Activated naive CD8-positive, alpha-beta T cell treated with anti-CD3 and anti-CD28 coated beads, Interleukin-2, amount 10 ng/mL, durations not matched to agents 7 days and 5 days (primary cell): ENCODE results near the gene CXCL1. TPM values are rescaled to one million over a fixed set of nuclear protein-coding genes. Genes with fewer than 3 reads are reported as not detected.

Experiments
- ATAC-seq: fragments of 150-1000 bp; cut with Tn5 transposase; one replicate; pipeline ENCODE4 v1.10.0; 2021; ENCODE audit warnings: low read depth, moderate library complexity
- POLR2A ChIA-PET: fragments of 350-600 bp; sonication (Branson Sonifier 250); formaldehyde crosslinking; loops from one replicate; lab custom pipeline; 2021; ENCODE audit warnings: antibody characterized with exemption; lab: Charles Lee
- DNase-seq: peaks from one replicate; pipeline ENCODE4 v3.0.0; 2021
- H3K27ac Mint-ChIP-seq: one replicate; pipeline ENCODE4 v1.8.0; 2022; ENCODE audit warnings: mild to moderate bottlenecking, mixed read lengths
- H3K27me3 Mint-ChIP-seq: one replicate; pipeline ENCODE4 v1.8.0; 2022; ENCODE audit warnings: mild to moderate bottlenecking, moderate library complexity, mixed read lengths
- H3K36me3 Mint-ChIP-seq: one replicate; pipeline ENCODE4 v1.8.0; 2021; ENCODE audit warnings: mild to moderate bottlenecking, mixed read lengths
- H3K4me1 Mint-ChIP-seq: one replicate; pipeline ENCODE4 v1.8.0; 2021; ENCODE audit warnings: mixed read lengths
- H3K4me3 Mint-ChIP-seq: one replicate; pipeline ENCODE4 v1.8.0; 2022; ENCODE audit warnings: mild to moderate bottlenecking, moderate library complexity, mixed read lengths
- H3K9me3 Mint-ChIP-seq: one replicate; pipeline ENCODE4 v1.8.0; 2021; ENCODE audit warnings: mixed read lengths
- total RNA-seq, 2 experiments: library from RNA; stranded (reverse); gene quantifications; one replicate each; pipeline ENCODE4 v1.2.3, GENCODE V29; 2021

CXCL1 gene
- total RNA-seq, 2 experiments from 2014 or later, result not detected

- Mint-ChIP-seq H3K27me3 (peaks cover 16% of the 10 kb centered on the region), H3K9me3 (no peaks in the 10 kb centered on the region), H3K4me3 (no peak overlapping the region), H3K36me3 (no peaks in the 10 kb centered on the region), H3K4me1 (no peaks in the 10 kb centered on the region), H3K27ac (no peak overlapping the region)
- ATAC-seq (no peak), DNase-seq (no peak)
- POLR2A ChIA-PET, result no interaction called here
These were observed 3.3 kb downstream of the CXCL1 start for GRCh38 chr4:73872316-73873108.

GRCh38 chr4:73874386-73874785, 5.2 kb downstream of the CXCL1 start:
- peaks cover 6% of the 10 kb centered on the region for H3K27me3 Mint-ChIP-seq
- H3K4me3 Mint-ChIP-seq, result no peak overlapping the region
- no peaks in the 10 kb centered on the region for H3K36me3 Mint-ChIP-seq
- H3K9me3 Mint-ChIP-seq, result no peaks in the 10 kb centered on the region
- no peak for DNase-seq
- POLR2A ChIA-PET, result no interaction called here
- no peak overlapping the region for H3K27ac Mint-ChIP-seq
- ATAC-seq, result no peak
- H3K4me1 Mint-ChIP-seq, result no peaks in the 10 kb centered on the region

GRCh38 chr4:73875401-73875800, 6.2 kb downstream of the CXCL1 start:
- peaks cover under 1% of the 10 kb centered on the region for H3K9me3 Mint-ChIP-seq
- no peak for ATAC-seq
- POLR2A ChIA-PET, result no interaction called here

GRCh38 chr4:73883306-73883705, 14.1 kb downstream of the CXCL1 start:
- no peak overlapping the region for H3K4me3 Mint-ChIP-seq
- H3K4me1 Mint-ChIP-seq, result peaks cover 1% of the 10 kb centered on the region
- H3K27me3 Mint-ChIP-seq, result peaks cover 2% of the 10 kb centered on the region
- no peak overlapping the region for H3K27ac Mint-ChIP-seq
- POLR2A ChIA-PET, result no interaction called here
- DNase-seq (no peak), ATAC-seq (no peak)
- H3K9me3 Mint-ChIP-seq, result peaks cover 2% of the 10 kb centered on the region
- no peaks in the 10 kb centered on the region for H3K36me3 Mint-ChIP-seq

More at GRCh38 chr4:73875401-73875800, 6.2 kb downstream of the CXCL1 start:
- Mint-ChIP-seq H3K27me3 (peaks cover 2% of the 10 kb centered on the region), H3K4me3 (no peak overlapping the region), H3K27ac (no peak overlapping the region), H3K36me3 (no peaks in the 10 kb centered on the region), H3K4me1 (no peaks in the 10 kb centered on the region)
- no peak for DNase-seq

GRCh38 chr4:73885574-73886267, 16.5 kb downstream of the CXCL1 start:
- no peak overlapping the region for H3K27ac Mint-ChIP-seq
- H3K4me3 Mint-ChIP-seq, result no peak overlapping the region
- H3K9me3 Mint-ChIP-seq, result no peaks in the 10 kb centered on the region
- POLR2A ChIA-PET, result no interaction called here
- H3K36me3 Mint-ChIP-seq, result no peaks in the 10 kb centered on the region
- ATAC-seq (no peak), DNase-seq (no peak)
- no peaks in the 10 kb centered on the region for H3K27me3 Mint-ChIP-seq
- peaks cover 1% of the 10 kb centered on the region for H3K4me1 Mint-ChIP-seq

- no peaks in the 10 kb centered on the region for H3K9me3 Mint-ChIP-seq
- no peak overlapping the region for H3K4me3 Mint-ChIP-seq
- POLR2A ChIA-PET, result no interaction called here
- no peaks in the 10 kb centered on the region for H3K36me3 Mint-ChIP-seq
- H3K27me3 Mint-ChIP-seq, result no peaks in the 10 kb centered on the region
- H3K27ac Mint-ChIP-seq, result no peak overlapping the region
- no peaks in the 10 kb centered on the region for H3K4me1 Mint-ChIP-seq
- ATAC-seq (no peak), DNase-seq (no peak)
These were observed 22.1 kb downstream of the CXCL1 start for GRCh38 chr4:73891326-73891725.

GRCh38 chr4:73891739-73892405, 22.7 kb downstream of the CXCL1 start:
- Mint-ChIP-seq H3K27me3 (no peaks in the 10 kb centered on the region), H3K36me3 (no peaks in the 10 kb centered on the region), H3K27ac (no peak overlapping the region), H3K4me1 (no peaks in the 10 kb centered on the region), H3K4me3 (no peak overlapping the region), H3K9me3 (no peaks in the 10 kb centered on the region)
- no peak for DNase-seq
- POLR2A ChIA-PET, result no interaction called here
- no peak for ATAC-seq

GRCh38 chr4:73892966-73893365, 23.8 kb downstream of the CXCL1 start:
- DNase-seq (no peak), ATAC-seq (no peak)
- no peaks in the 10 kb centered on the region for H3K4me1 Mint-ChIP-seq
- H3K4me3 Mint-ChIP-seq, result no peak overlapping the region
- H3K9me3 Mint-ChIP-seq, result no peaks in the 10 kb centered on the region
- no peak overlapping the region for H3K27ac Mint-ChIP-seq
- POLR2A ChIA-PET, result no interaction called here
- no peaks in the 10 kb centered on the region for H3K27me3 Mint-ChIP-seq
- H3K36me3 Mint-ChIP-seq, result no peaks in the 10 kb centered on the region

GRCh38 chr4:73894001-73894400, 24.8 kb downstream of the CXCL1 start:
- no peak overlapping the region for H3K4me3 Mint-ChIP-seq
- POLR2A ChIA-PET, result no interaction called here
- H3K36me3 Mint-ChIP-seq, result no peaks in the 10 kb centered on the region
- no peaks in the 10 kb centered on the region for H3K4me1 Mint-ChIP-seq
- ATAC-seq, result no peak
- DNase-seq, result no peak
- H3K27me3 Mint-ChIP-seq, result no peaks in the 10 kb centered on the region
- H3K27ac Mint-ChIP-seq, result no peak overlapping the region
- no peaks in the 10 kb centered on the region for H3K9me3 Mint-ChIP-seq

- Mint-ChIP-seq H3K27ac (no peak overlapping the region), H3K27me3 (no peaks in the 10 kb centered on the region), H3K4me1 (no peaks in the 10 kb centered on the region), H3K9me3 (no peaks in the 10 kb centered on the region), H3K36me3 (no peaks in the 10 kb centered on the region), H3K4me3 (no peak overlapping the region)
- POLR2A ChIA-PET, result no interaction called here
- no peak for DNase-seq
- ATAC-seq, result no peak
These were observed 26.3 kb downstream of the CXCL1 start for GRCh38 chr4:73895201-73896175.

GRCh38 chr4:73896416-73896815, 27.2 kb downstream of the CXCL1 start:
- Mint-ChIP-seq H3K27ac (no peak overlapping the region), H3K4me1 (no peaks in the 10 kb centered on the region), H3K9me3 (no peaks in the 10 kb centered on the region), H3K36me3 (no peaks in the 10 kb centered on the region), H3K4me3 (no peak overlapping the region), H3K27me3 (no peaks in the 10 kb centered on the region)
- DNase-seq, result no peak
- POLR2A ChIA-PET, result no interaction called here
- ATAC-seq, result no peak

GRCh38 chr4:73897380-73898136, 28.4 kb downstream of the CXCL1 start:
- H3K27ac Mint-ChIP-seq, result no peak overlapping the region
- H3K27me3 Mint-ChIP-seq, result no peaks in the 10 kb centered on the region
- H3K36me3 Mint-ChIP-seq, result no peaks in the 10 kb centered on the region
- POLR2A ChIA-PET, result no interaction called here
- no peak overlapping the region for H3K4me3 Mint-ChIP-seq
- H3K9me3 Mint-ChIP-seq, result no peaks in the 10 kb centered on the region
- H3K4me1 Mint-ChIP-seq, result no peaks in the 10 kb centered on the region
- no peak for ATAC-seq
- DNase-seq, result no peak
